Vagina (tissue), 2 donors: ENCODE measurements around the gene PRF1. TPM values are rescaled to one million over a fixed set of nuclear protein-coding genes. Genes with fewer than 3 reads are reported as not detected.

Source experiments
- DNase-seq, 2 donors: peaks; one replicate each; pipeline ENCODE4 v3.0.0-alpha.2; 2017; ENCODE audit errors: extremely low spot score in 2 of 2
- H3K27ac ChIP-seq: fragments of 200-600 bp; sonication (generic); one replicate; pipeline ENCODE4 v1.5.1; 2019
- H3K27me3 ChIP-seq: fragments of 200-600 bp; sonication (generic); one replicate; pipeline ENCODE4 v1.5.1; 2019
- H3K36me3 ChIP-seq, 2 donors: fragments of 200-600 bp; sonication (generic); one replicate each; pipeline ENCODE4 v1.5.1; 2017 to 2019
- H3K4me1 ChIP-seq: fragments of 200-600 bp; sonication (generic); one replicate; pipeline ENCODE4 v1.5.1; 2019
- H3K4me3 ChIP-seq, 2 donors: fragments of 200-600 bp; sonication (generic); 1 replicate in 1 of 2; 2 replicates in 1 of 2; pipeline ENCODE4 v1.5.1; 2016 to 2019
- H3K9me3 ChIP-seq: fragments of 200-600 bp; sonication (generic); one replicate; pipeline ENCODE4 v1.5.1; 2019
- POLR2A ChIP-seq, 2 donors: fragments of 450-650 bp; IDR thresholded peaks; one replicate each; pipeline ENCODE4 v1.6.1; 2017; ENCODE audit warnings: antibody characterized with exemption in 2 of 2, mild to moderate bottlenecking in 2 of 2, moderate library complexity in 2 of 2
- POLR2AphosphoS5 ChIP-seq, 2 donors: sonication (generic); formaldehyde crosslinking; IDR thresholded peaks; one replicate each; pipeline ENCODE4 v1.9.0; 2017; ENCODE audit warnings: antibody characterized with exemption in 2 of 2, mild to moderate bottlenecking in 2 of 2, low read depth in 1 of 2; ENCODE audit not compliant: insufficient read depth in 1 of 2
- intact Hi-C: fragments of 100-400 bp; cut with DNase I; formaldehyde crosslinking; loops from one replicate; pipeline ENCODE4 v1.15.1; 2023
- total RNA-seq: library from RNA; depleted of rRNA; stranded (reverse); fragments of >200 nt; gene quantifications from one replicate; pipeline ENCODE4 v1.2.3, GENCODE V29; 2016
- TF ChIP-seq, protein P1 (sequence below), 3 experiments: fragments of 450-650 bp in 2 of 3; fragments of 200-600 bp in 1 of 3; sonication (generic) in 1 of 3; IDR thresholded peaks; one replicate each; pipeline ENCODE4 v1.5.1; 2017 to 2019; ENCODE audit warnings: antibody characterized with exemption in 3 of 3, mild to moderate bottlenecking in 2 of 3, moderate library complexity in 2 of 3

Gene PRF1
- total RNA-seq, 1 donor from 2014 or later: 20.9 TPM

DNA sequence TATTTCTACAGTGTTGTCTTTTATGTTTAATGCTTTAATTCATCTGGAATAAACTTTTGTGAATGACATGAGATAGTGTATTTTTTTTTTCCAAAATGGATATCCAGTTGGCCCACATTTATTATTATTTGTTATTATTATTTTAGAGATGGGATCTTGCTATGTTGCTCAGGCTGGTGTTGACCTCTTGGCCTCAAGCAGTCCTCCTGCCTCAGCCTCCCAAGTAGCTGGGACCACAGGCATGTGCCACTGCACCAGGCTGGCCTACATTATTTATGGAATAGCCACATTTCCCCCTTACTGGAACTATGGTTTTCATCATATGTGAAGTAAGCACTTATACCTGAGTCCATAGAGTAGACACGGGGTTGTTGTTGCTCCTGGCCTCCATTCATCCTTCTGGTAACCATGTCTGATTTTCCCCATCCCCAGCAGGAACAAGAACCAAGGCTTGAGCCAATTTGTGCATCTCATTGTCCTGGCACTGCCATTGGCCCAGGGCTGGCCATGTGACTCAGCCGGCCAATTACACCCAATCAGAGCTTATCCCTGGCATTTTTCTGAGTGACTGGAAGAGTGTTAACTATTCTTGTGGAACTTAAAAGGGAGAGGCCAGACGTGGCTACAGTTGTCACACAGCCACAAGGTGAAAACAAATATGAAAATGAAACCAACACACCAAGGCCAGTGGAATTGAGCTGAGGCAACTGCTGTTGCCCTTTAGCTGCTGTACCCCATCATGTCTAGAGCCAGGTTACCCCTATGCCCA lies 23.1 kb downstream of the PRF1 start:
- Histone ChIP-seq H3K27me3 (no peaks in the 10 kb centered on the region), H3K27ac (no peak overlapping the region), H3K4me3 (no peak overlapping the region), H3K36me3 (no peaks in the 10 kb centered on the region), H3K4me1 (peaks cover 20% of the 10 kb centered on the region), H3K9me3 (no peaks in the 10 kb centered on the region)
- DNase-seq: no peak
- intact Hi-C loops: no loop called here
- TF ChIP-seq POLR2A (IDR thresholded peaks at IDR 0.05) (no peak), POLR2AphosphoS5 (IDR thresholded peaks at IDR 0.05; ENCODE audit: insufficient read depth in 1 of 2, low read depth in 1 of 2) (no peak)
- TF ChIP-seq, protein P1, sequence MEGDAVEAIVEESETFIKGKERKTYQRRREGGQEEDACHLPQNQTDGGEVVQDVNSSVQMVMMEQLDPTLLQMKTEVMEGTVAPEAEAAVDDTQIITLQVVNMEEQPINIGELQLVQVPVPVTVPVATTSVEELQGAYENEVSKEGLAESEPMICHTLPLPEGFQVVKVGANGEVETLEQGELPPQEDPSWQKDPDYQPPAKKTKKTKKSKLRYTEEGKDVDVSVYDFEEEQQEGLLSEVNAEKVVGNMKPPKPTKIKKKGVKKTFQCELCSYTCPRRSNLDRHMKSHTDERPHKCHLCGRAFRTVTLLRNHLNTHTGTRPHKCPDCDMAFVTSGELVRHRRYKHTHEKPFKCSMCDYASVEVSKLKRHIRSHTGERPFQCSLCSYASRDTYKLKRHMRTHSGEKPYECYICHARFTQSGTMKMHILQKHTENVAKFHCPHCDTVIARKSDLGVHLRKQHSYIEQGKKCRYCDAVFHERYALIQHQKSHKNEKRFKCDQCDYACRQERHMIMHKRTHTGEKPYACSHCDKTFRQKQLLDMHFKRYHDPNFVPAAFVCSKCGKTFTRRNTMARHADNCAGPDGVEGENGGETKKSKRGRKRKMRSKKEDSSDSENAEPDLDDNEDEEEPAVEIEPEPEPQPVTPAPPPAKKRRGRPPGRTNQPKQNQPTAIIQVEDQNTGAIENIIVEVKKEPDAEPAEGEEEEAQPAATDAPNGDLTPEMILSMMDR (IDR thresholded peaks at IDR 0.05): no peak

DNA sequence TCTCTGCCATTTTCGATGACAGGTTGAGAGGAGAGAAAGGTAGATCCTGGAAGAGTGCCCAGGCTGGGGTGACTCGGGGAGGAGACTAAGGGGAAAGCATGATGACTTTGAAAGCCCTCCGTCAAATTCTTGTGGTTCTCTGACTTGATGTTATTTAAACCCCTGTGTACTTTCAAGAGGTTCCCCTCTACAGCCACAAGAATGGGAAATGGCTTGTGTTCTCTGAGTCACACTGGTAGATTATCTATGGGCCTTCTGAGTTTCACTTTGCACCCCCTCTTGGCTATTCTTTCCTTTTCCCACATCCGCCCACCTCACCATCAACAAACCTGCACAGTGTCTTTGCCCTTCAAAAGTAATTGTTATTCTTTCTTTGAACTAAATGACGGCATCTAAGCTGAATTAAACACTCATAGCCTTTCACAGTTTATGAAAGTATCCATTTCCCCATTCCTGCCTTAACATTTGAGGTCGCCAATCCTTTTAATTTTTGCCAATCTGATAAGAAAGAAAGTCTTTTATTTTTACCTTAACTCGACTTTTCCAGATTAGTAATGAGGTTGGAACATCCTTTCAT lies 24.1 kb downstream of the PRF1 start:
- Histone ChIP-seq H3K4me3 (no peak overlapping the region), H3K36me3 (no peaks in the 10 kb centered on the region), H3K27me3 (no peaks in the 10 kb centered on the region), H3K4me1 (peaks cover 17% of the 10 kb centered on the region), H3K27ac (no peak overlapping the region), H3K9me3 (no peaks in the 10 kb centered on the region)
- intact Hi-C loops: no loop called here
- DNase-seq: no peak
- no peak for TF ChIP-seq POLR2AphosphoS5 (IDR thresholded peaks at IDR 0.05; ENCODE audit: insufficient read depth in 1 of 2, low read depth in 1 of 2)
- TF ChIP-seq, protein P1 (IDR thresholded peaks at IDR 0.05): no peak
- TF ChIP-seq POLR2A (IDR thresholded peaks at IDR 0.05): no peak

DNA sequence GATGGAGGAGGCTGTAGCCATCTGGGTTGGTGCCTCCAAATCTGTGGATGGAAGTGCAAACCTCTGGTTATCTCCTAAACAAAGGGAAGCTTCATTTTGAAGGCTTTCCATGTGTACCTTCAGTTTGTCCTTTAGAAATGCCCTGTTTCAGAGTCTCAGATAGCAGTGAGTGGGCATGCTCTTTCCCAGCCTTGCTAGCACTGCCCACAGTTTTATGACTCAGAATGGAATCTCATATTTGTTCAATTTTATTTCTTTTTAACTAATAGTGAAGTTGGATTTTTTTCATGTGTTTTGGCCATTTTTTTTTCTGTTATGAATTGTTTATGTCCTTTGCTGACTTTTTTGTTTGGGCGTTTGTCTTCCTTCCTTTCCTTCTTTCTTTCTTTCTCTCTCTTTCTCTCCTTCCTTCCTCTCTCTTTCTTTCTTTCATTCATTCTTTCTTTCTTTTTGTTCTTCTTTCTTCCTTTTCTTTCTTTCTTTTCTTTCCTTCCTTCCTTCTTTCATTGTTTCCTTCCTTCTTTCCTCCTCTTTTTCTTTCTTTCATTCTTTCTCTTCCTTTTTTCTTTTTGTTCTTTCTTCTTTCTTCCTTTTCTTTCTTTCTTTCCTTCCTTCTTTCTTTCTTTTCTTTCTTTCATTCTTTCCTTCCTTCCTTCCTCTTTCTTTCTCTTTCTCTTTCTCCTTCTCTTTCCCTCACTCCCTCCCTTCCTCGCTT lies 25.6 kb downstream of the PRF1 start:
- H3K4me1 ChIP-seq: peaks cover 17% of the 10 kb centered on the region
- H3K4me3 ChIP-seq: no peak overlapping the region
- intact Hi-C loops: no loop called here
- no peaks in the 10 kb centered on the region for H3K27me3 ChIP-seq
- no peak overlapping the region for H3K27ac ChIP-seq
- H3K9me3 ChIP-seq: no peaks in the 10 kb centered on the region
- no peak for DNase-seq
- H3K36me3 ChIP-seq: no peaks in the 10 kb centered on the region
- TF ChIP-seq POLR2AphosphoS5 (IDR thresholded peaks at IDR 0.05; ENCODE audit: insufficient read depth in 1 of 2, low read depth in 1 of 2) (no peak), POLR2A (IDR thresholded peaks at IDR 0.05) (no peak)
- TF ChIP-seq, protein P1 (IDR thresholded peaks at IDR 0.05): no peak

DNA sequence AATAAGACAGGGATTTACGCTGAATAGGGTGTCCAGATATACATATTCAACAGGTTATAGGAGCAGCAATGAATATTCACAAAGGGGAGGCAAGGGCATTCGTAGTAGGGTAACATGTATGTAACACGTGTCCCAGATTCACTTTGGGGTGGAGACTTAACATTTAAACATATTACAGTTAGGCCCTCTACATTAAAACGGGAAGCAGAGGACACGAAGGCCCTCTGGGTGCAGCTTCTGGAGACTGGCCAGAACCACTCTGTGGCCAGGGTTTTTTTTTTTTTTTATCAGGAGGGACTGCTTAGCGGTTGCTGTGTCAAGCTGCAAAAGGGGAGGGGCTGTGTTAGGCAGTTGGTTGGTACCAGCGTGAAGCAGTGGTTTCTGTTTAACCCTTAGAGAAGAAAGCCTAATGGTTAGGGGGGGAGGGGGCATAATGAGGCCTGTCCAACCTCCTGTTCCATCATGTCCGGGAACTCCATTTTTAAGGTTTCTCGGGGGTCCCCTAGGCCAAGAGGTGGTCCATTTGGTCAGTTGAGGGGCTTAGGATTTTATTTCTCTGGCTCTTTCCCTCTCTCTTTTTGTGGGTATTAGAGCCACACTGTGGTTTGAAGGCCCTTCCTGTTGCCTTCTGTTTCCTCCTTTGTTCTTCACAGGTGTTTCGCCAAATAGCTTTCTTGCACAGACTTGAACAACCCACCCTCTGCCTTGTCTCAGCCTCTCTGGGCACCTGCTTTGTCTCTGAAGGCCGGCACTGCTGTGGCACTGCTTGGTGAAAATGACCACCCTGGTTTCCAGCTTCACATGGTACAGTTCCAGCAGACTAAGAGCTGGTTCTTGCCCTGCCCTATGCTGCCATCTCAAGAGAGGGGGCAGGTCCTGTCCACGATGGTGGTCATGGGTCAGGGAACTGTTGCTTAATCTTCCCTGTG lies 26.4 kb downstream of the PRF1 start:
- no peak for DNase-seq
- Histone ChIP-seq H3K4me3 (no peak overlapping the region), H3K36me3 (no peaks in the 10 kb centered on the region), H3K4me1 (peaks cover 17% of the 10 kb centered on the region), H3K27ac (no peak overlapping the region), H3K9me3 (no peaks in the 10 kb centered on the region), H3K27me3 (no peaks in the 10 kb centered on the region)
- TF ChIP-seq, protein P1 (IDR thresholded peaks at IDR 0.05): no peak
- no peak for TF ChIP-seq POLR2A (IDR thresholded peaks at IDR 0.05)
- no peak for TF ChIP-seq POLR2AphosphoS5 (IDR thresholded peaks at IDR 0.05; ENCODE audit: insufficient read depth in 1 of 2, low read depth in 1 of 2)
- intact Hi-C loops: no loop called here
